ENCODE measurements around the gene TBC1D4.

- TF ChIP-seq POLR2A (IDR thresholded peaks at IDR 0.05): no peak
- no peak for TF ChIP-seq CTCF (IDR thresholded peaks at IDR 0.05)
- TF ChIP-seq POLR2AphosphoS5 (IDR thresholded peaks at IDR 0.05): no peak
These were observed 225.0 kb downstream of the TBC1D4 start for GRCh38 chr13:75256922-75257321.

All from prostate gland (tissue), 2 donors.